Natural killer cell (primary cell): ENCODE measurements around the gene MASP1. TPM values are rescaled to one million over a fixed set of nuclear protein-coding genes. Genes with fewer than 3 reads are reported as not detected.

ENCODE experiments used
- ATAC-seq, 3 donors: fragments of 150-1000 bp in 2 of 3; fragments of 200-7000 bp in 1 of 3; cut with Tn5 transposase; 1 replicate in 1 of 3; 2 replicates in 2 of 3; pipeline ENCODE4 v1.10.0; 2021; ENCODE audit warnings: mild to moderate bottlenecking in 2 of 3, moderate library complexity in 2 of 3
- DNase-seq, 2 donors: peaks; one replicate each; pipeline versions ENCODE4 v3.0.0 to v3.0.0-alpha.2; 2013 to 2021; ENCODE audit warnings: mixed read lengths in 1 of 2
- H3K27ac ChIP-seq: one replicate; pipeline ENCODE4 v1.5.1; 2013; ENCODE audit warnings: mild to moderate bottlenecking, low read length
- H3K27me3 ChIP-seq: one replicate; pipeline ENCODE4 v1.6.1; 2013; ENCODE audit warnings: low read length; ENCODE audit not compliant: control insufficient read depth, insufficient read depth
- H3K36me3 ChIP-seq: one replicate; pipeline ENCODE4 v1.6.1; 2013; ENCODE audit warnings: low read length; ENCODE audit not compliant: control insufficient read depth, insufficient read depth
- H3K4me1 ChIP-seq: one replicate; pipeline ENCODE4 v1.6.1; 2013; ENCODE audit warnings: low read length; ENCODE audit not compliant: control insufficient read depth, insufficient read depth
- H3K4me3 ChIP-seq: one replicate; pipeline ENCODE4 v1.5.1; 2013; ENCODE audit warnings: low read length
- H3K9me3 ChIP-seq: one replicate; pipeline ENCODE4 v1.6.1; 2013; ENCODE audit warnings: low read length; ENCODE audit not compliant: control insufficient read depth, insufficient read depth
- H3K27ac Mint-ChIP-seq, 2 donors: one replicate each; pipeline ENCODE4 v1.8.0; 2022; ENCODE audit warnings: mild to moderate bottlenecking in 2 of 2, mixed read lengths in 2 of 2, moderate library complexity in 1 of 2
- H3K27me3 Mint-ChIP-seq, 2 donors: one replicate each; pipeline ENCODE4 v1.8.0; 2022; ENCODE audit warnings: low read depth in 2 of 2, mixed read lengths in 2 of 2
- H3K36me3 Mint-ChIP-seq: one replicate; pipeline ENCODE4 v1.8.0; 2022; ENCODE audit warnings: mixed read lengths
- H3K4me1 Mint-ChIP-seq, 2 donors: one replicate each; pipeline ENCODE4 v1.8.0; 2022; ENCODE audit warnings: mixed read lengths in 2 of 2
- H3K4me3 Mint-ChIP-seq: one replicate; pipeline ENCODE4 v1.8.0; 2022; ENCODE audit warnings: mild to moderate bottlenecking, moderate library complexity, mixed read lengths
- H3K9me3 Mint-ChIP-seq, 2 donors: one replicate each; pipeline ENCODE4 v1.8.0; 2022; ENCODE audit warnings: mixed read lengths in 2 of 2
- CTCF ChIP-seq: fragments of 200-600 bp; IDR thresholded peaks from one replicate; pipeline ENCODE4 v1.8.0; 2022; ENCODE audit warnings: antibody characterized with exemption
- whole genome bisulfite sequencing: methylation state at CpG from one replicate; pipeline ENCODE4 v1.1.7; 2013; ENCODE audit warnings: missing lambda C conversion rate; ENCODE audit not compliant: insufficient coverage; 5-methylcytosine and 5-hydroxymethylcytosine counted together
- intact Hi-C: fragments of 100-400 bp; cut with micrococcal nuclease; formaldehyde crosslinking; loops from one replicate; pipeline ENCODE4 v1.14.2; 2022
- total RNA-seq, 4 donors: library from RNA; stranded (reverse); fragments of 120-200 nt in 1 of 4; gene quantifications; one replicate each; pipeline versions ENCODE4 v1.2.3 to v1.2.4, GENCODE V29; 2013 to 2022

Gene MASP1
- total RNA-seq, 3 donors from 2014 or later (not counting 1 experiment from before 2014, with no cell fraction given): not detected

GRCh38 chr3:187296911-187297310 lies 5.4 kb upstream of the MASP1 start:
- no peaks in the 10 kb centered on the region for H3K27me3 ChIP-seq
- H3K27me3 Mint-ChIP-seq: peaks cover 15 to 20% of the 10 kb centered on the region in 2 donors
- H3K27ac Mint-ChIP-seq: no peak overlapping the region
- ATAC-seq: no peak
- no peak overlapping the region for H3K4me3 ChIP-seq
- H3K9me3 ChIP-seq: no peaks in the 10 kb centered on the region
- H3K36me3 ChIP-seq: no peaks in the 10 kb centered on the region
- H3K27ac ChIP-seq: no peak overlapping the region
- no peak overlapping the region for H3K4me3 Mint-ChIP-seq
- intact Hi-C loops: no loop called here
- DNase-seq: no peak
- H3K4me1 Mint-ChIP-seq: no peaks in the 10 kb centered on the region
- no peaks in the 10 kb centered on the region for H3K9me3 Mint-ChIP-seq
- 75% methylated on average over 2 of the region's 2 CpGs for WGBS
- H3K36me3 Mint-ChIP-seq: no peaks in the 10 kb centered on the region
- no peaks in the 10 kb centered on the region for H3K4me1 ChIP-seq
- TF ChIP-seq CTCF: no peak

- TF ChIP-seq CTCF: no peak
- no peak for DNase-seq
- no peak for ATAC-seq
- Histone ChIP-seq H3K4me3 (no peak overlapping the region), H3K4me1 (no peaks in the 10 kb centered on the region), H3K36me3 (no peaks in the 10 kb centered on the region), H3K9me3 (no peaks in the 10 kb centered on the region), H3K27ac (no peak overlapping the region), H3K27me3 (no peaks in the 10 kb centered on the region)
- H3K4me3 Mint-ChIP-seq: no peak overlapping the region
- no peaks in the 10 kb centered on the region for H3K4me1 Mint-ChIP-seq
- WGBS: 69% methylated on average over 3 of the region's 3 CpGs
- intact Hi-C loops: no loop called here
- H3K27me3 Mint-ChIP-seq: peaks cover 17 to 18% of the 10 kb centered on the region in 2 donors
- H3K9me3 Mint-ChIP-seq: no peaks in the 10 kb centered on the region
- H3K36me3 Mint-ChIP-seq: no peaks in the 10 kb centered on the region
- H3K27ac Mint-ChIP-seq: no peak overlapping the region
Observed at GRCh38 chr3:187296058-187296457, 4.5 kb upstream of the MASP1 start.

GRCh38 chr3:187295316-187296034 lies 3.9 kb upstream of the MASP1 start:
- H3K4me3 ChIP-seq: no peak overlapping the region
- Mint-ChIP-seq H3K27ac (no peak overlapping the region), H3K4me1 (no peaks in the 10 kb centered on the region), H3K4me3 (no peak overlapping the region), H3K36me3 (no peaks in the 10 kb centered on the region), H3K9me3 (no peaks in the 10 kb centered on the region), H3K27me3 (peaks cover 23 to 24% of the 10 kb centered on the region in 2 donors)
- no peaks in the 10 kb centered on the region for H3K27me3 ChIP-seq
- intact Hi-C loops: no loop called here
- H3K4me1 ChIP-seq: no peaks in the 10 kb centered on the region
- H3K36me3 ChIP-seq: no peaks in the 10 kb centered on the region
- H3K9me3 ChIP-seq: no peaks in the 10 kb centered on the region
- ATAC-seq (no peak), DNase-seq (no peak)
- H3K27ac ChIP-seq: no peak overlapping the region
- 73% methylated on average over 6 of the region's 6 CpGs for WGBS
- no peak for TF ChIP-seq CTCF
